Measurements from ENCODE around the gene HRH3.

HRH3 gene

GRCh38 chr20:62208061-62208794 is 11.8 kb downstream of the HRH3 start:
- DNase-seq (ENCODE audit: low spot score), result no peak
- TF ChIP-seq, protein P1, sequence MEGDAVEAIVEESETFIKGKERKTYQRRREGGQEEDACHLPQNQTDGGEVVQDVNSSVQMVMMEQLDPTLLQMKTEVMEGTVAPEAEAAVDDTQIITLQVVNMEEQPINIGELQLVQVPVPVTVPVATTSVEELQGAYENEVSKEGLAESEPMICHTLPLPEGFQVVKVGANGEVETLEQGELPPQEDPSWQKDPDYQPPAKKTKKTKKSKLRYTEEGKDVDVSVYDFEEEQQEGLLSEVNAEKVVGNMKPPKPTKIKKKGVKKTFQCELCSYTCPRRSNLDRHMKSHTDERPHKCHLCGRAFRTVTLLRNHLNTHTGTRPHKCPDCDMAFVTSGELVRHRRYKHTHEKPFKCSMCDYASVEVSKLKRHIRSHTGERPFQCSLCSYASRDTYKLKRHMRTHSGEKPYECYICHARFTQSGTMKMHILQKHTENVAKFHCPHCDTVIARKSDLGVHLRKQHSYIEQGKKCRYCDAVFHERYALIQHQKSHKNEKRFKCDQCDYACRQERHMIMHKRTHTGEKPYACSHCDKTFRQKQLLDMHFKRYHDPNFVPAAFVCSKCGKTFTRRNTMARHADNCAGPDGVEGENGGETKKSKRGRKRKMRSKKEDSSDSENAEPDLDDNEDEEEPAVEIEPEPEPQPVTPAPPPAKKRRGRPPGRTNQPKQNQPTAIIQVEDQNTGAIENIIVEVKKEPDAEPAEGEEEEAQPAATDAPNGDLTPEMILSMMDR (IDR thresholded peaks at IDR 0.05; ENCODE audit: extremely low read depth, missing control alignments), result no peak

GRCh38 chr20:62206388-62206775 is 13.7 kb downstream of the HRH3 start:
- DNase-seq (ENCODE audit: low spot score), result no peak
- TF ChIP-seq, protein P1 (IDR thresholded peaks at IDR 0.05; ENCODE audit: extremely low read depth, missing control alignments), result no peak

GRCh38 chr20:62205618-62206387 is 14.3 kb downstream of the HRH3 start:
- DNase-seq (ENCODE audit: low spot score), result no peak

GRCh38 chr20:62203378-62204030 is 16.6 kb downstream of the HRH3 start:
- TF ChIP-seq, protein P1 (IDR thresholded peaks at IDR 0.05; ENCODE audit: extremely low read depth, missing control alignments), result no peak
- no peak for DNase-seq (ENCODE audit: low spot score)

More at GRCh38 chr20:62205618-62206387, 14.3 kb downstream of the HRH3 start:
- TF ChIP-seq, protein P1 (IDR thresholded peaks at IDR 0.05; ENCODE audit: extremely low read depth, missing control alignments), result no peak

DNA sequence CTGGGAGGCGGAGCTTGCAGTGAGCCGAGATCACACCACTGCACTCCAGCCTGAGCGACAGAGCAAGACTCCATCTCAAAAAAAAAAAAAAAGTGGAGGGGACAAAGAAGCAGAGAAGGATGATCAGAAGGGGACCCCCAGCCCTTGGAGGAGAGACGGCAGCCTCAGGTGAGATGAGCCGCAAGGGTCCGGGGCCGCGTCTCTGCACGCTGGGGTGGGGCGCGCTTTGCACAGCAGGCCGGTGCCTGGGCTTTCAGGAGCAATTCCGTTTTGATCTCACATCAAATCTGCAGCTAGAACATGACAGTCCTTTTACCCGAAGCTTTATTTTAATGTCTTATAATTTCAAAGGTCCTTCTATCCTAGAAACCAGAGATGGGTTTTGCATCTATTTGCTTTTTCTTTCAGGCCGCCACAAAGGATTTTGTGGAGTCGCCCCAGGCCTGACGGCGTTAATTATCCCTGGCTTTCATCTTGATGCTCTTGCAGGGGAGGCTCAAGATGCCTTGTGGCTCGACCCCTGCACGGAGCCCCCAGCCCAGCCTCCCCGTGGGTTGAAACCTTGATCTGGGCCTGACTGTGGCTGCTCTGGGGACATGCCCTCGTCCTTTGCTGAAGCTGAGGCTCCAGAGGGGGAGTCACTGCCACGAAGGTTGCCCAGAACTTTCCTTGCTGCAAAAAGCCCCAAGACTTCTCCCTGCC is 17.3 kb downstream of the HRH3 start:
- TF ChIP-seq, protein P1 (IDR thresholded peaks at IDR 0.05; ENCODE audit: extremely low read depth, missing control alignments), result no peak
- no peak for DNase-seq (ENCODE audit: low spot score)

DNA sequence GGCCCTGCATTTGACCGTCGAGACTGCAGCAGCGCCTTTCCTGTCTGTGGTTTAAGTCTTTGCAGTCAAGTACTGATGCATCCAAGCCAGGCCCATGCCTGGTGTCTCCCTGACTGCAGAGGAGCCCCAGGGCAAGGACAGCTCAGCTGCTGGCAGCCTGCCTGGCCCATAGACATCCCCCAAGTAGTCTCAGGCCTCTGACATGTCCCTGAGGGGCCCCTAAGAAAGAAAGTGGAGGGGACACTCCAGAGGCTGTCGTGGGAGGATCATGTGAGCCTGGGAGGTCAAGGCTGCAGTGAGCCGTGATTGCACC is 18.0 kb downstream of the HRH3 start:
- TF ChIP-seq, protein P1 (IDR thresholded peaks at IDR 0.05; ENCODE audit: extremely low read depth, missing control alignments), result no peak
- peak; percentile 60 for DNase-seq (ENCODE audit: low spot score)
